Measurements from ENCODE around the gene CDH11.
A peak's percentile ranks its signal among the peaks of the same experiment; 100 is the strongest.

The CDH11 gene, protein sequence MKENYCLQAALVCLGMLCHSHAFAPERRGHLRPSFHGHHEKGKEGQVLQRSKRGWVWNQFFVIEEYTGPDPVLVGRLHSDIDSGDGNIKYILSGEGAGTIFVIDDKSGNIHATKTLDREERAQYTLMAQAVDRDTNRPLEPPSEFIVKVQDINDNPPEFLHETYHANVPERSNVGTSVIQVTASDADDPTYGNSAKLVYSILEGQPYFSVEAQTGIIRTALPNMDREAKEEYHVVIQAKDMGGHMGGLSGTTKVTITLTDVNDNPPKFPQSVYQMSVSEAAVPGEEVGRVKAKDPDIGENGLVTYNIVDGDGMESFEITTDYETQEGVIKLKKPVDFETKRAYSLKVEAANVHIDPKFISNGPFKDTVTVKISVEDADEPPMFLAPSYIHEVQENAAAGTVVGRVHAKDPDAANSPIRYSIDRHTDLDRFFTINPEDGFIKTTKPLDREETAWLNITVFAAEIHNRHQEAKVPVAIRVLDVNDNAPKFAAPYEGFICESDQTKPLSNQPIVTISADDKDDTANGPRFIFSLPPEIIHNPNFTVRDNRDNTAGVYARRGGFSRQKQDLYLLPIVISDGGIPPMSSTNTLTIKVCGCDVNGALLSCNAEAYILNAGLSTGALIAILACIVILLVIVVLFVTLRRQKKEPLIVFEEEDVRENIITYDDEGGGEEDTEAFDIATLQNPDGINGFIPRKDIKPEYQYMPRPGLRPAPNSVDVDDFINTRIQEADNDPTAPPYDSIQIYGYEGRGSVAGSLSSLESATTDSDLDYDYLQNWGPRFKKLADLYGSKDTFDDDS

DNA sequence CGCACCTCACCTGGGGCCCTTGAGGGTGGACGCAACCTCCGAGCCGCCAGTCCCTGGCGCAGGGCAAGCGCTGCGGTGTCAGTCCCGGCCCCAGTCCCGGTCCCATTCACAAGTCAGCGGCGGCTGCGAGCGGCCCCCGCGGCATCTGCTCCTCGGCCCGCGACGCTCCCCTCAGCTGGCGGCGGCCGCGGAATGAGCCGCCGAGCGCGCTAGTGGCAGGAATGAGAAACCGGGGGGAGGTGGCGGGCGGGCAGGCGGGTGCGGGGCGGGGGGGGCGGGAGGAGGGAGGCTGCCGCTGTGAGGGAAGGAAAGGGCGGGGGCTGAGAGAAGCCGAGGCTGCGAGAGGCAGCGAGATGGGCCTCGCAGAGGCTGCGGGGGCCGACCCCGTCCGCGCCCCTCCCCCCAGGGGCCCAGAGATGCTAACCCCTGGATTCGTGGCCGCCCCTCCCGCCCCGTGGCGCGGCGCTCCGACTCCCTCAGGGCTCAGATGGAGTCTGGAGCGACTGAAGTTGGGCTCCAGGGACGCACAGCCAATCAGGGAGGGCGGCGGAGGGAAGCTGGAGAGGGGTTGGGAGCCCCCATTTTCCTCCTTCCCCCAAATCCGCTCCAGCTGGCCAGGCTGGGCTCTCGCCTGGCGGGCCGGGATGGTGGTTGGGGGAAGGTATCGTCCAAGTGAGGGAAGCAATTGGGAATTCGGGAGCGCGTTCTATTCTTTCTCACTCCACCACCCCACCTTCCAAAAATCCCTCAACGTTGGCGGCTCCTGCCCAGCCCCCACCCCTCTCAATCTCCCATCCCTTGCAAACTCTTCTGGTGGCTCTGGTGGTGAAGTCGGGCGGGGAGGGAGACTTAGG is at the start of gene CDH11:
Gene CDH11, minus strand, starts transcription at position 194 of the 854 bp plus-strand sequence. CDS start 117,194 bp downstream, outside the sequence.
- H3K4me3 ChIP-seq (ENCODE audit: low read depth in 1 of 2, low read length in 2 of 2): peak within 1 kb of the TSS; percentile 61 to 92
- peaks cover 0 to 31% of the 10 kb centered on the region in 2 donors for H3K4me1 ChIP-seq (ENCODE audit: control insufficient read depth in 1 of 2, insufficient read depth in 2 of 2, low read length in 2 of 2)
- peak within 1 kb of the TSS; percentile 72 for H3K27ac ChIP-seq (ENCODE audit: low read length)
- no peaks in the 10 kb centered on the region for H3K27me3 ChIP-seq (ENCODE audit: low read depth, low read length)
- no peaks in the 10 kb centered on the region for H3K9me3 ChIP-seq (ENCODE audit: control insufficient read depth in 1 of 2, low read length in 2 of 2)
- H3K36me3 ChIP-seq (ENCODE audit: control insufficient read depth in 1 of 2, insufficient read depth in 2 of 2, low read length in 2 of 2): peaks cover 0 to 23% of the 10 kb centered on the region in 2 donors

DNA sequence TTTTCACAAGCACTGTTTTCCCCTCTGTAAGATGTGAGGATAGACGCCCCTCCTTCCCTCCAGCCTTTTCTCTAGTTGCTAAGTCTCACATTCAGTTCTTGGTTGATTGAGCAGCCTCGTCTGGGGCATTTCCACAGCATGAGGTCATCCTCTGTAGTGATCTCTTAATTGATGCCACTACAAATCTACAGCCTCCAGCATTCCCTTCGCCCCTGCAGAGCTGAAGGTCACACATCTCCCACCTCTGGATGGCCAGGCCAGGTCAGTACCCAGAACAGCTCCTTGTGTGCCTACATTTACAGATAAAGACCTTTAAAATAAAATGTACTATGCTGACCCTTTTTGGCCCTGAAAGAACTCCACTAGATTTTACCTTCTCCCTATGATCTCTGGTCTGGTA is 32.5 kb upstream of the CDH11 start:
- H3K4me3 ChIP-seq (ENCODE audit: low read depth in 1 of 2, low read length in 2 of 2): no peak overlapping the region
- no peak overlapping the region for H3K27ac ChIP-seq (ENCODE audit: low read length)
- no peaks in the 10 kb centered on the region for H3K27me3 ChIP-seq (ENCODE audit: low read depth, low read length)

DNA sequence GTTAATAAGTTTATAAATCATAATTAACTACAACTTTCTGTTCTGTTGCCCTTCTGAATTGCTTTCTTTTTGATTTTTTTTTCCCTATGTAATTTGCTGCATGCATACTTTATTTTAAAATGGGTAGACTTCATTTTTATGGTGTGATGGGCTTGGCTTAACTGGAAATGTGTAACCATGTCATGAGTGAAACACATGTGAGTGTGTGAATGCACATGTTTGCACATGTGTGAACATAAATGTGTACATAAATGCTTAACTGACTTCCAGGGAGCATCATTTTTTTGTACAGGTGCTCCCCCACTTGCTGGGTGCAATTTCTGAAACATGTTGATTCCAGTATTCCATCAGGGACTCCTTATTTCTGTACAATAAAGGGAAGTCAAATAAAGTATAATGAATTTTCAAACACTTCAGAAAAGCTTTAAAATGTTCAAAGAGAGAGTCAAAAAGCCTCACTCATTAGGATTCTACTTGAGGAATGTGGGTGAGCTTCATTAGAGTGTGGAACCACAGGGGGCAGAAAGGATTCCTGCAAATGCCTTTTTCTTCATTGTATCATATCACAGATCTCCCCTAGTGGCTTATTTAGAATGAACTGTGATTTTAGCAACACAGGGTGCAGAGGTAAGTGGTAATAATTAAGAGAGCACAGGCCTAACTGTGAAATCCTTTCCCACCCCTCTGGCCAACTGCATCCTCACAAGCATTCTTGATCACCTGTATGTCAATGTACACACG is 31.7 kb upstream of the CDH11 start:
- H3K27ac ChIP-seq (ENCODE audit: low read length): no peak overlapping the region
- H3K36me3 ChIP-seq (ENCODE audit: control insufficient read depth in 1 of 2, insufficient read depth in 2 of 2, low read length in 2 of 2): no peaks in the 10 kb centered on the region
- H3K4me3 ChIP-seq (ENCODE audit: low read depth in 1 of 2, low read length in 2 of 2): no peak overlapping the region
- no peaks in the 10 kb centered on the region for H3K27me3 ChIP-seq (ENCODE audit: low read depth, low read length)
- no peaks in the 10 kb centered on the region for H3K9me3 ChIP-seq (ENCODE audit: control insufficient read depth in 1 of 2, low read length in 2 of 2)
- H3K4me1 ChIP-seq (ENCODE audit: control insufficient read depth in 1 of 2, insufficient read depth in 2 of 2, low read length in 2 of 2): no peaks in the 10 kb centered on the region

More for the DNA sequence above, 32.5 kb upstream of the CDH11 start:
- no peaks in the 10 kb centered on the region for H3K4me1 ChIP-seq (ENCODE audit: control insufficient read depth in 1 of 2, insufficient read depth in 2 of 2, low read length in 2 of 2)
- no peaks in the 10 kb centered on the region for H3K36me3 ChIP-seq (ENCODE audit: control insufficient read depth in 1 of 2, insufficient read depth in 2 of 2, low read length in 2 of 2)
- no peaks in the 10 kb centered on the region for H3K9me3 ChIP-seq (ENCODE audit: control insufficient read depth in 1 of 2, low read length in 2 of 2)

DNA sequence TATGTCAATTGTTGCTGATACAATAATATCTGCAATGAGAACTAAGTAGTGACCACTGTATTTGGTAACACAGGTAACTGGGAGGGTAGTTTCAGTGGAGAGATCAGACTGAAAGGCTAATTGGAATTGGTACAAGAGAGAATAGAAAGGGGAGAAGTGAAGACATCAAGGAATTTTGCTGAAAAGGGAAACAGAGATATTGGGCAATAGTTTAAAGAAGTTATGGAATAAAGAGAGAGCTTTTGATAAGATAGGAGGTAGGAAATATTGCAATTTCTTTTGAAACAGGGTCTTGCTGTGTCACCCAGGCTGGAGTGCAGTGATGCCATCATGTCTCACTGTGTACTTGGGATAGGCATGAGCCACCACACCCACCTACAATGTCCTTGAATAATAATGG is 26.9 kb upstream of the CDH11 start:
- no peaks in the 10 kb centered on the region for H3K9me3 ChIP-seq (ENCODE audit: control insufficient read depth in 1 of 2, low read length in 2 of 2)
- H3K27me3 ChIP-seq (ENCODE audit: low read depth, low read length): no peaks in the 10 kb centered on the region
- H3K27ac ChIP-seq (ENCODE audit: low read length): no peak overlapping the region
- H3K4me3 ChIP-seq (ENCODE audit: low read depth in 1 of 2, low read length in 2 of 2): no peak overlapping the region
- H3K4me1 ChIP-seq (ENCODE audit: control insufficient read depth in 1 of 2, insufficient read depth in 2 of 2, low read length in 2 of 2): no peaks in the 10 kb centered on the region
- no peaks in the 10 kb centered on the region for H3K36me3 ChIP-seq (ENCODE audit: control insufficient read depth in 1 of 2, insufficient read depth in 2 of 2, low read length in 2 of 2)

DNA sequence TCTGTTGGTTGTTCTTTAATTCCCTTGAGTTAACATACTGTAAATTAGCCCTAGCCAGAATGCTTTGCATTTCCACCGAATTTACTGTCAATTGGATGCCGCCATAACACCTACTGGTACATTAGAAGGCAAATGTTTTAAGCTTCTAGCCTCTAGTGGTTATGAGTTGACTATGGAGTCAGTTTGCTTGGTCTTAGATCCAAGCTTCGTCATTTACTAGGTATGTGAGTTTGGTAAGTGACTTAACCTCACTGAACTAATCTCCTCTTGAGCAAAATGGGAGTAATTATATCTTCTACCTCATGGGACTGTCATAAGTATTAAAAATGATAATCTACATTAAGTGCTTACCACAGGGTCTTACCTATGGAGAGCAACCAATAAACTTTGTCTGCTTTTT is 20.4 kb upstream of the CDH11 start:
- no peak overlapping the region for H3K4me3 ChIP-seq (ENCODE audit: low read depth in 1 of 2, low read length in 2 of 2)
- no peaks in the 10 kb centered on the region for H3K9me3 ChIP-seq (ENCODE audit: control insufficient read depth in 1 of 2, low read length in 2 of 2)
- H3K4me1 ChIP-seq (ENCODE audit: control insufficient read depth in 1 of 2, insufficient read depth in 2 of 2, low read length in 2 of 2): no peaks in the 10 kb centered on the region
- H3K36me3 ChIP-seq (ENCODE audit: control insufficient read depth in 1 of 2, insufficient read depth in 2 of 2, low read length in 2 of 2): no peaks in the 10 kb centered on the region
- no peak overlapping the region for H3K27ac ChIP-seq (ENCODE audit: low read length)
- no peaks in the 10 kb centered on the region for H3K27me3 ChIP-seq (ENCODE audit: low read depth, low read length)

DNA sequence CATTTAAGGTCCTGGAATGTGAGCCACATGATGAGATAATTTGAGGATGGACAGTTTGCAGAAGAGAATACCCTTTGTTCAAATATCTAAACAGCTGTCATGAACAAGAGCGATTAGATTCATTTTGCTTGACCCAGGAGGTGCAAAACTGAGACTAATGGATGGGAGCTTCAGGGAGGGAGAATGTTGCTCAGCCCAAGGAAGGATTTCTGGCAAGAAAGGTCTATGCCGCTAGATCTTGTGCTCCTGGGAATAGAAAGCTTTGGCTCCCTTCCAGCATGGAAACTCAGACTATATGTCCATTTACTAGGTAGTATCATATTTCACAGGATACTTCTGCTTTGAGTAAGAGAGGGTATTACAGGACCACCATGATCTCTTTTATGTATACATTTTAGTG is 14.8 kb upstream of the CDH11 start:
- no peaks in the 10 kb centered on the region for H3K9me3 ChIP-seq (ENCODE audit: control insufficient read depth in 1 of 2, low read length in 2 of 2)
- no peaks in the 10 kb centered on the region for H3K36me3 ChIP-seq (ENCODE audit: control insufficient read depth in 1 of 2, insufficient read depth in 2 of 2, low read length in 2 of 2)
- H3K4me1 ChIP-seq (ENCODE audit: control insufficient read depth in 1 of 2, insufficient read depth in 2 of 2, low read length in 2 of 2): no peaks in the 10 kb centered on the region
- H3K4me3 ChIP-seq (ENCODE audit: low read depth in 1 of 2, low read length in 2 of 2): no peak overlapping the region
- H3K27ac ChIP-seq (ENCODE audit: low read length): no peak overlapping the region
- H3K27me3 ChIP-seq (ENCODE audit: low read depth, low read length): no peaks in the 10 kb centered on the region

DNA sequence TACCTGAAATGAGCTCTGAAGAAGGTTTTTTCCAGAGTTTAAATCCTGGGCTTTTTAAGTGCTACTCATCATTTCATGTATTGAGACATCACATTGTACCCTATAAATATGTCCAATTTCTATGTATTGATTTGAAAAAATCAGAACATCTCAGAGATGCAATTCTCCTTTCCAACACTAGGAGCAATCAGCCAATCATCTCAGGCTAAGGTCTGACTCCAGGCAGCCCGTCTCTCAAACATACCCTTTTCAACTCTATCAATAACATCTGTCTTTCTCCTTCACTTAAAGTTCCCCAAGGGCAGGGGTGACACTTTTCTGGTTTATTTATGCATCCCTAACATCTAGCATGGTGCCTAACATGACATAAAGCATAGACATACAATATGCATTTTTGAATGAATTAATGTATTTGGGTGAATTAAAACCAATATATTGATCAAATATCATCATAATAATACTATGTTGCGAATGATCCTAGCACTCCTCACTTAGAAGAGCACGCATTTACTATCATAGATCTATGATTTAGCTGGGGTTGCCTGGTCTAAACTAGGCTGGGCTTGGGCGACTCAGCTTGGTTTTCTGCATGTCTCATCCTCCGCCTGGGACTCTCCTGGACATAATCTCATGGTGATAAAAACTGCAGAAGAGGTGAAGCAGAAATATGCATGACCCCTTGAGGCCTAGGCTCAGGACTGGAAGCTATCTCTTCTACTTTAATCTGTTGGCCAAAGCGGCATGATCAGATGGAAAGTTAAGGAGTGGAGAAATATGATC is 5.2 kb upstream of the CDH11 start:
- Histone ChIP-seq H3K9me3 (ENCODE audit: control insufficient read depth in 1 of 2, low read length in 2 of 2) (no peaks in the 10 kb centered on the region), H3K36me3 (ENCODE audit: control insufficient read depth in 1 of 2, insufficient read depth in 2 of 2, low read length in 2 of 2) (peaks cover 0 to 6% of the 10 kb centered on the region in 2 donors), H3K4me1 (ENCODE audit: control insufficient read depth in 1 of 2, insufficient read depth in 2 of 2, low read length in 2 of 2) (peaks cover 0 to 4% of the 10 kb centered on the region in 2 donors), H3K27ac (ENCODE audit: low read length) (no peak overlapping the region), H3K27me3 (ENCODE audit: low read depth, low read length) (no peaks in the 10 kb centered on the region), H3K4me3 (ENCODE audit: low read depth in 1 of 2, low read length in 2 of 2) (no peak overlapping the region)

DNA sequence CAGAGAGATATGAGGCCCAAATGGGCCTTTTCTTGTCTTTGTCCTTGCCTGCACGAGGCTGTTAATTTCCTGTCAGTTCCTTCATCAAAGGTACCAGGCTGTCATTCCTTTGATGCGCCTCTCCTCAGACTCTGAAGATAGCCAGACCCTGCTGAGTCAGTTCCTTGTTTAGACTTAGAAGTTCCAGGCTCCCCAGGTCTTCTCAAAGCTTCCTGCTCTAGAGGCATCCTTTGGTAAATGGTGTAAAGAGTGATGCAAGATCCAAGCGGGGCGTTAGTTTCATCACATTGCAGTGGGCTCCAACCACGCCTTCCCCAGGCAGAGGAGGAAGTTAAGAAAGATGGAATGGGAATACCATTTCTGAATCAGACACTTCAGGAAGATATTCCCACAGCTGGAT is 4.0 kb upstream of the CDH11 start:
- Histone ChIP-seq H3K36me3 (ENCODE audit: control insufficient read depth in 1 of 2, insufficient read depth in 2 of 2, low read length in 2 of 2) (peaks cover 0 to 14% of the 10 kb centered on the region in 2 donors), H3K27ac (ENCODE audit: low read length) (no peak overlapping the region), H3K27me3 (ENCODE audit: low read depth, low read length) (no peaks in the 10 kb centered on the region)

DNA sequence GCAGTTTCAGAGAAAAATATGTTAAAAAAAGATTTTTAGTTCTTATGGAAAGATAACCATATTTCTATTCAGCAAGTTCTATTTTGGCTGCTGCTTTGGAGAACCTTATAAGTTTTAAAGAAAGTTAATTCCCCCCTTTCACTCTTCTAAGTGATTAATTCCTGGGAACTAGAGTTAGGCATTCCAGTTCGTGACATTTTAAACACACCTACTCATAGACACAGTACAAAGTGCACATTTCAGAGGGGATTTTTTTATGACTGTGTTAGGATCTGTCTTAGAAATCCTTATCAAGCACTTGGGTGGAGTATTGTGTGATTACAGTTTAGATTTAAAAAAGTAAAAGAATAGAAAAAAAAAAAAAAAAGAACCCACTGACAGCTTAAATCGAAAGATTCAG is 3.5 kb upstream of the CDH11 start:
- Histone ChIP-seq H3K4me3 (ENCODE audit: low read depth in 1 of 2, low read length in 2 of 2) (no peak overlapping the region), H3K27ac (ENCODE audit: low read length) (no peak overlapping the region)

More for the DNA sequence above, 4.0 kb upstream of the CDH11 start:
- H3K9me3 ChIP-seq (ENCODE audit: control insufficient read depth in 1 of 2, low read length in 2 of 2): no peaks in the 10 kb centered on the region
- no peak overlapping the region for H3K4me3 ChIP-seq (ENCODE audit: low read depth in 1 of 2, low read length in 2 of 2)
- peaks cover 0 to 9% of the 10 kb centered on the region in 2 donors for H3K4me1 ChIP-seq (ENCODE audit: control insufficient read depth in 1 of 2, insufficient read depth in 2 of 2, low read length in 2 of 2)

DNA sequence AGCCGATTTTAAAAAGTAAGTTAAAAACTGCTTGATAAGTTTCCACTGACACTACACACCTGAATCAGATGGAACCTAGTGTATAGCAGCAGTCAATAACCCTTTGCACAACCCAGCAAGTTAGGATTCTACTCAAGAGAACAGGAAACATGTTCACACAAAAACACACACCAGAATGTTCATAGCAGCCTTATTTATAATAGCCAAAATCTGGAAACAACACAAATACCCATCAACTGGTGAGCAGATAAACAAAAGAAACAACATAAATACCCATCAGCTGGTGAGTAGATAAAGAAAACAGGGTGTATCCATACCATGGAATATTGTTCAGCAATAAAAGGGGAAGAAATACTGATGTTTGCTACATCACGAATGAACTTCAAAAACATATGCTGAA is 2.7 kb upstream of the CDH11 start:
- H3K36me3 ChIP-seq (ENCODE audit: control insufficient read depth in 1 of 2, insufficient read depth in 2 of 2, low read length in 2 of 2): peaks cover 0 to 23% of the 10 kb centered on the region in 2 donors
- H3K4me3 ChIP-seq (ENCODE audit: low read depth in 1 of 2, low read length in 2 of 2): no peak overlapping the region
- H3K4me1 ChIP-seq (ENCODE audit: control insufficient read depth in 1 of 2, insufficient read depth in 2 of 2, low read length in 2 of 2): peaks cover 0 to 14% of the 10 kb centered on the region in 2 donors
- H3K27ac ChIP-seq (ENCODE audit: low read length): peak overlapping the region; percentile 82
- H3K9me3 ChIP-seq (ENCODE audit: control insufficient read depth in 1 of 2, low read length in 2 of 2): no peaks in the 10 kb centered on the region
- no peaks in the 10 kb centered on the region for H3K27me3 ChIP-seq (ENCODE audit: low read depth, low read length)

More for the DNA sequence above, 3.5 kb upstream of the CDH11 start:
- Histone ChIP-seq H3K4me1 (ENCODE audit: control insufficient read depth in 1 of 2, insufficient read depth in 2 of 2, low read length in 2 of 2) (peaks cover 0 to 14% of the 10 kb centered on the region in 2 donors), H3K9me3 (ENCODE audit: control insufficient read depth in 1 of 2, low read length in 2 of 2) (no peaks in the 10 kb centered on the region), H3K27me3 (ENCODE audit: low read depth, low read length) (no peaks in the 10 kb centered on the region), H3K36me3 (ENCODE audit: control insufficient read depth in 1 of 2, insufficient read depth in 2 of 2, low read length in 2 of 2) (peaks cover 0 to 19% of the 10 kb centered on the region in 2 donors)

Measured in muscle layer of duodenum (tissue), 2 donors.